SK-N-SH (cell line): ENCODE measurements around the gene ANKRD12. TPM values are rescaled to one million over a fixed set of nuclear protein-coding genes. Genes with fewer than 3 reads are reported as not detected.

Source experiments
- CTCF ChIA-PET: fragments of 300-600, 350-600 bp; formaldehyde crosslinking; extraction: SDS; loops from one replicate; lab custom pipeline; 2021; lab: Yijun Ruan, JAX
- POLR2A ChIA-PET: fragments of 350-600 bp; sonication (Branson Sonifier 250); formaldehyde crosslinking; extraction: SDS; loops from one replicate; lab custom pipeline; 2020; ENCODE audit warnings: antibody characterized with exemption, inconsistent platforms; lab: Yijun Ruan, JAX
- DNase-seq: peaks from one replicate; pipeline ENCODE4 v3.0.0; 2012
- H2AFZ ChIP-seq: fragments of 200-600 bp; sonication (generic); 2 replicates; pipeline ENCODE4 v1.8.1; 2016; ENCODE audit warnings: antibody characterized with exemption, mild to moderate bottlenecking, low read depth
- H3F3A ChIP-seq: fragments of 200-600 bp; sonication (generic); replicated peaks from 2 replicates; pipeline ENCODE3; 2016; ENCODE audit warnings: antibody characterized with exemption, mild to moderate bottlenecking; ENCODE audit not compliant: insufficient read depth
- H3K27ac ChIP-seq, 2 experiments: fragments of 200-500 bp in 1 of 2; fragments of 200-600 bp in 1 of 2; sonication (Bioruptor generic) in 1 of 2; sonication (generic), shearing (Covaris generic) in 1 of 2; 2 replicates each; pipeline versions ENCODE4 v1.5.1 to v1.6.1; 2014 to 2016; ENCODE audit warnings: low read depth in 2 of 2, inconsistent platforms in 1 of 2, low read length in 1 of 2, mild to moderate bottlenecking in 1 of 2, mixed read lengths in 1 of 2
- H3K27me3 ChIP-seq: fragments of 200-600 bp; sonication (generic), shearing (Covaris generic); 2 replicates; pipeline ENCODE4 v1.6.1; 2016; ENCODE audit warnings: mixed run types; ENCODE audit not compliant: insufficient read depth
- H3K36me3 ChIP-seq, 2 experiments: fragments of 200-500 bp in 1 of 2; fragments of 200-600 bp in 1 of 2; sonication (Bioruptor generic) in 1 of 2; sonication (generic) in 1 of 2; replicated peaks in 1 of 2; 2 replicates each; pipeline versions ENCODE3 to v1.5.1; 2014 to 2016; ENCODE audit warnings: low read length in 1 of 2, mild to moderate bottlenecking in 1 of 2; ENCODE audit not compliant: insufficient read depth in 2 of 2, control insufficient read depth in 1 of 2
- H3K4me1 ChIP-seq, 2 experiments: fragments of 200-500 bp in 1 of 2; fragments of 200-600 bp in 1 of 2; sonication (Bioruptor generic) in 1 of 2; sonication (generic), shearing (Covaris generic) in 1 of 2; 2 replicates each; pipeline versions ENCODE4 v1.5.1 to v1.6.1; 2014 to 2016; ENCODE audit warnings: low read depth in 1 of 2, low read length in 1 of 2, mixed run types in 1 of 2; ENCODE audit not compliant: insufficient read depth in 2 of 2, control insufficient read depth in 1 of 2
- H3K4me2 ChIP-seq: fragments of 200-600 bp; sonication (generic), shearing (Covaris generic); 2 replicates; pipeline ENCODE4 v1.6.1; 2017; ENCODE audit warnings: mixed run types
- H3K4me3 ChIP-seq, 2 experiments: fragments of 200-500 bp in 1 of 2; fragments of 200-600 bp in 1 of 2; sonication (Bioruptor generic) in 1 of 2; sonication (generic), shearing (Covaris generic) in 1 of 2; 2 replicates each; pipeline versions ENCODE4 v1.5.1 to v1.8.1; 2014 to 2016; ENCODE audit warnings: low read depth in 2 of 2, inconsistent platforms in 1 of 2, low read length in 1 of 2, mild to moderate bottlenecking in 1 of 2, mixed read lengths in 1 of 2, moderate library complexity in 1 of 2
- H3K79me2 ChIP-seq: fragments of 200-600 bp; sonication (generic); 2 replicates; pipeline ENCODE4 v1.8.1; 2017; ENCODE audit warnings: mild to moderate bottlenecking; ENCODE audit not compliant: insufficient read depth
- H3K9ac ChIP-seq: fragments of 200-600 bp; sonication (generic); 2 replicates; pipeline ENCODE4 v1.6.1; 2017; ENCODE audit warnings: mixed run types
- H3K9me2 ChIP-seq: fragments of 200-600 bp; sonication (generic); 2 replicates; pipeline ENCODE4 v1.6.1; 2017; ENCODE audit warnings: mixed run types
- H3K9me3 ChIP-seq: fragments of 200-600 bp; sonication (generic); 2 replicates; pipeline ENCODE4 v1.6.1; 2017; ENCODE audit warnings: mixed run types, mild to moderate bottlenecking, moderate library complexity
- H4K20me1 ChIP-seq: fragments of 200-600 bp; sonication (generic); 2 replicates; pipeline ENCODE4 v1.6.1; 2017; ENCODE audit warnings: mild to moderate bottlenecking, mixed run types; ENCODE audit not compliant: insufficient read depth
- CHD2 ChIP-seq: fragments of 150-350 bp; IDR thresholded peaks from 2 replicates; pipeline ENCODE4 v1.6.1; 2018; ENCODE audit warnings: low read length; ENCODE audit not compliant: partially characterized antibody
- ELF1 ChIP-seq: IDR thresholded peaks from 2 replicates; pipeline ENCODE4 v1.4.0; 2012
- FOSL2 ChIP-seq: IDR thresholded peaks from 2 replicates; pipeline ENCODE4 v1.4.0; 2012; ENCODE audit warnings: low read depth, mild to moderate bottlenecking, moderate library complexity, borderline replicate concordance
- FOXM1 ChIP-seq: IDR thresholded peaks from 2 replicates; pipeline ENCODE4 v1.4.0; 2012; ENCODE audit warnings: low read depth, mild to moderate bottlenecking
- GABPA ChIP-seq: IDR thresholded peaks from 2 replicates; pipeline ENCODE4 v1.4.0; 2012; ENCODE audit warnings: low read depth, mild to moderate bottlenecking
- JUND ChIP-seq: IDR thresholded peaks from 2 replicates; pipeline ENCODE4 v1.4.0; 2012
- MAX ChIP-seq: IDR thresholded peaks from 2 replicates; pipeline ENCODE4 v1.4.0; 2012; ENCODE audit warnings: low read depth
- NRF1 ChIP-seq: IDR thresholded peaks from 2 replicates; pipeline ENCODE4 v1.6.1; 2012; ENCODE audit warnings: low read depth, mild to moderate bottlenecking, low read length
- PBX3 ChIP-seq: IDR thresholded peaks from 2 replicates; pipeline ENCODE4; 2012
- POLR2AphosphoS5 ChIP-seq: IDR thresholded peaks from 2 replicates; pipeline ENCODE4 v1.6.1; 2012; ENCODE audit warnings: low read depth, low read length
- RCOR1 ChIP-seq: fragments of 150-350 bp; IDR thresholded peaks from 2 replicates; pipeline ENCODE4 v1.6.1; 2017; ENCODE audit warnings: antibody characterized with exemption, low read length
- REST ChIP-seq: IDR thresholded peaks from 2 replicates; pipeline ENCODE4 v1.6.1; 2012; ENCODE audit warnings: mild to moderate bottlenecking, low read depth, low read length, moderate library complexity
- RFX5 ChIP-seq: IDR thresholded peaks from 2 replicates; pipeline ENCODE4 v1.6.1; 2012; ENCODE audit warnings: mild to moderate bottlenecking, improper control_type of control experiment, low read length
- RXRA ChIP-seq: IDR thresholded peaks from 2 replicates; pipeline ENCODE4 v1.4.0; 2012; ENCODE audit warnings: low read depth, mild to moderate bottlenecking, borderline replicate concordance
- SIN3A ChIP-seq: IDR thresholded peaks from 2 replicates; pipeline ENCODE4 v1.6.1; 2012; ENCODE audit warnings: low read depth, mild to moderate bottlenecking, low read length, moderate library complexity, borderline replicate concordance
- TAF1 ChIP-seq: IDR thresholded peaks from 2 replicates; pipeline ENCODE4 v1.6.1; 2012; ENCODE audit warnings: low read depth, mild to moderate bottlenecking, low read length, moderate library complexity, borderline replicate concordance
- TCF12 ChIP-seq: IDR thresholded peaks from 2 replicates; pipeline ENCODE4 v1.4.0; 2012
- USF1 ChIP-seq: IDR thresholded peaks from 2 replicates; pipeline ENCODE4 v1.4.0; 2012; ENCODE audit warnings: low read depth, borderline replicate concordance
- USF2 ChIP-seq: fragments of 150-350 bp; IDR thresholded peaks from 2 replicates; pipeline ENCODE4 v1.6.1; 2017; ENCODE audit warnings: antibody characterized with exemption, low read length, low read depth, borderline replicate concordance
- YY1 ChIP-seq: IDR thresholded peaks from 2 replicates; pipeline ENCODE4 v1.4.0; 2012; ENCODE audit warnings: low read depth, mild to moderate bottlenecking
- ZBTB33 ChIP-seq: IDR thresholded peaks from 2 replicates; pipeline ENCODE4 v1.4.0; 2012; ENCODE audit warnings: low read depth, borderline replicate concordance
- WGBS: methylation state at CpG from one replicate; pipeline ENCODE4 v1.1.6; 2017; ENCODE audit warnings: low lambda C conversion rate; 5-methylcytosine and 5-hydroxymethylcytosine counted together
- polyA plus RNA-seq, 3 experiments: library from polyadenylated mRNA; depleted of rRNA; stranded (reverse); fragments of >200 nt; gene quantifications; 2 replicates each; pipeline ENCODE4 v1.2.3, GENCODE V29; 2012

Gene ANKRD12
- polyA plus RNA-seq, 1 of the 3 experiments (the other 2 are of a cell fraction), result 1.3 TPM

- DNase-seq, result no peak
- Histone ChIP-seq H3K4me2 (no peak overlapping the region), H4K20me1 (no peaks in the 10 kb centered on the region), H3F3A (peaks cover 6% of the 10 kb centered on the region), H3K9ac (no peak overlapping the region), H3K79me2 (peaks cover 5% of the 10 kb centered on the region; the same call in 1 of the 2 replicates)
- 83% methylated on average over 2 of the region's 2 CpGs for WGBS
- TF ChIP-seq PBX3 (no peak), POLR2AphosphoS5 (no peak), RFX5 (no peak), ELF1 (no peak), TCF12 (no peak), NRF1 (no peak), MAX (no peak), TAF1 (no peak), RXRA (no peak), USF1 (no peak), GABPA (no peak), CHD2 (no peak), YY1 (no peak), ZBTB33 (no peak), SIN3A (no peak)
- TF ChIP-seq, all 33 proteins: peak for 0
- POLR2A ChIA-PET, result no interaction called here
- H2AFZ ChIP-seq, result no peak overlapping the region
- no peaks in the 10 kb centered on the region; a peak in 2 of 4 replicates for H3K4me1 ChIP-seq
- no peak overlapping the region for H3K4me3 ChIP-seq
- H3K9me3 ChIP-seq, result no peaks in the 10 kb centered on the region
- H3K27ac ChIP-seq, result no peak overlapping the region
- H3K9me2 ChIP-seq, result no peaks in the 10 kb centered on the region
- peaks cover 55 to 70% of the 10 kb centered on the region in 2 experiments for H3K36me3 ChIP-seq
- no peaks in the 10 kb centered on the region for H3K27me3 ChIP-seq
- CTCF ChIA-PET, result no interaction called here
These were observed 74.4 kb downstream of the ANKRD12 start for GRCh38 chr18:9210966-9211365.

GRCh38 chr18:9211955-9212354, 75.4 kb downstream of the ANKRD12 start:
- Histone ChIP-seq H3K9me3 (no peaks in the 10 kb centered on the region), H3K27me3 (no peaks in the 10 kb centered on the region), H3K27ac (no peak overlapping the region), H2AFZ (no peak overlapping the region), H3K9me2 (no peaks in the 10 kb centered on the region), H4K20me1 (no peaks in the 10 kb centered on the region), H3K4me1 (no peaks in the 10 kb centered on the region; a peak in 2 of 4 replicates), H3K9ac (no peak overlapping the region), H3F3A (peaks cover 6% of the 10 kb centered on the region), H3K79me2 (peaks cover 5% of the 10 kb centered on the region; the same call in 1 of the 2 replicates), H3K36me3 (peaks cover 65 to 67% of the 10 kb centered on the region in 2 experiments), H3K4me2 (no peak overlapping the region), H3K4me3 (no peak overlapping the region)
- no peak for DNase-seq
- ChIA-PET CTCF (no interaction called here), POLR2A (no interaction called here)
- 100% methylated on average over 1 of the region's 1 CpG for WGBS
- TF ChIP-seq USF2 (no peak), RXRA (no peak), REST (no peak), FOXM1 (no peak), GABPA (no peak), JUND (no peak), FOSL2 (no peak), RCOR1 (no peak)
